Heart right ventricle (tissue), 16 donors: ENCODE measurements around the gene GOLGA2. TPM values are rescaled to one million over a fixed set of nuclear protein-coding genes. Genes with fewer than 3 reads are reported as not detected.

Experiments
- ATAC-seq, 8 donors: fragments of 200-7000 bp; cut with Tn5 transposase; one replicate each; pipeline ENCODE4 v1.9.1; 2020; ENCODE audit warnings: mild to moderate bottlenecking in 8 of 8, moderate library complexity in 8 of 8, moderate number of reproducible peaks in 1 of 8
- DNase-seq, 2 donors: peaks; one replicate each; pipeline ENCODE4 v3.0.0-alpha.2; 2020
- H3K27ac ChIP-seq, 10 donors: fragments of 200-600 bp; sonication (generic) in 2 of 10; one replicate each; pipeline versions ENCODE4 v1.5.0 to v1.8.0; 2020 to 2022; ENCODE audit warnings: mild to moderate bottlenecking in 3 of 10
- H3K27me3 ChIP-seq, 7 donors: fragments of 200-600 bp; one replicate each; pipeline ENCODE4 v1.8.0; 2021 to 2022; ENCODE audit warnings: mild to moderate bottlenecking in 2 of 7
- H3K36me3 ChIP-seq, 9 donors: fragments of 200-600 bp; sonication (generic) in 1 of 9; one replicate each; pipeline versions ENCODE4 v1.5.0 to v1.8.0; 2020 to 2022; ENCODE audit warnings: mild to moderate bottlenecking in 2 of 9
- H3K4me1 ChIP-seq, 9 donors: fragments of 200-600 bp; sonication (generic) in 1 of 9; one replicate each; pipeline versions ENCODE4 v1.5.0 to v1.8.0; 2020 to 2022; ENCODE audit warnings: mild to moderate bottlenecking in 4 of 9
- H3K4me3 ChIP-seq, 10 donors: fragments of 200-600 bp; sonication (generic) in 2 of 10; one replicate each; pipeline versions ENCODE4 v1.5.0 to v1.8.0; 2020 to 2022; ENCODE audit warnings: mild to moderate bottlenecking in 7 of 10, moderate library complexity in 2 of 10
- H3K9me3 ChIP-seq, 11 donors: fragments of 200-600 bp in 10 of 11; sonication (generic) in 2 of 11; one replicate each; pipeline versions ENCODE4 v1.5.0 to v1.8.0; 2013 to 2022; ENCODE audit warnings: mild to moderate bottlenecking in 2 of 11, control low read depth in 1 of 11, moderate library complexity in 1 of 11
- WGBS, 2 donors: extraction: QIAGEN DNeasy Blood & Tissue Kit; methylation state at CpG; one replicate each; pipeline ENCODE4 v1.1.7; 2013; ENCODE audit warnings: inconsistent platforms in 1 of 2; 5-methylcytosine and 5-hydroxymethylcytosine counted together
- intact Hi-C, 10 donors: fragments of 100-400 bp; cut with DNase I; formaldehyde crosslinking; loops; one replicate each; pipeline versions ENCODE4 v1.11.1 to v1.14.2; 2022
- polyA plus RNA-seq, 2 donors: library from polyadenylated mRNA; stranded (reverse); fragments of 200-250 nt; gene quantifications; one replicate each; pipeline ENCODE4 v1.2.3, GENCODE V29; 2013
- total RNA-seq, 10 donors: library from RNA; stranded (reverse); fragmentation: NEBNext Ultra II Directional in 3 of 10; extraction: Animal tissue kit (Norgen Biotek cat#: 25700) in 3 of 10; gene quantifications; one replicate each; pipeline versions ENCODE4 v1.2.1 to v1.2.4, GENCODE V29; 2021 to 2023
- TF ChIP-seq, protein P1 (sequence below), 9 donors: fragments of 200-600 bp; sonication (generic) in 2 of 9; IDR thresholded peaks; one replicate each; pipeline versions ENCODE4 v1.5.0 to v1.8.0; 2021 to 2022; ENCODE audit warnings: antibody characterized with exemption in 9 of 9, mild to moderate bottlenecking in 5 of 9, moderate library complexity in 1 of 9
- donor health status: Arrhythmogenic right ventricular cardiomyopathy.
- donor health status: ischemic (EF 13 %, LVEDD 7.1; RV severe dilation, severe dysfunction).
- donor health status: healthy with polysubstance abuse.
- donor health status: DM: no; HTN: yes; CAD: no.
- donor health status: DM: no; HTN: no; CAD: no.
- donor health status: ischemic (EF 25% LVEDD 6.9; RV normal size, moderate dysfunction).
- donor health status: ischemic (EF 25% LVEDD 5.7; RV mildly dilated, moderate dysfunction).
- donor health status: healthy.
- donor health status: DM: yes; HTN: yes; CAD: no.
- donor health status: Ischemic cardiomyopathy.
- donor health status: ischemic (EF 35%, LVEDD 5.7; RV mildly dilated, moderate dysfunction).
- donor health status: nonischemic (EF 11% LVEDD 7.7; RV severe dilation, severe dysfunction).
- donor health status: DM: yes; HTN: yes; CAD: no.
- donor health status: PGD.
- donor health status: ischemic (EF 29% LVEDD 5.4; RV normal size, mild dysfunction).
- donor health status: nonischemic (EF 23%, LVEDD 6.1; RV moderate dilation, normal function).

GOLGA2 gene
- total and polyA plus RNA-seq, 12 donors, result 78.0 to 101 (median 89.1) TPM

DNA sequence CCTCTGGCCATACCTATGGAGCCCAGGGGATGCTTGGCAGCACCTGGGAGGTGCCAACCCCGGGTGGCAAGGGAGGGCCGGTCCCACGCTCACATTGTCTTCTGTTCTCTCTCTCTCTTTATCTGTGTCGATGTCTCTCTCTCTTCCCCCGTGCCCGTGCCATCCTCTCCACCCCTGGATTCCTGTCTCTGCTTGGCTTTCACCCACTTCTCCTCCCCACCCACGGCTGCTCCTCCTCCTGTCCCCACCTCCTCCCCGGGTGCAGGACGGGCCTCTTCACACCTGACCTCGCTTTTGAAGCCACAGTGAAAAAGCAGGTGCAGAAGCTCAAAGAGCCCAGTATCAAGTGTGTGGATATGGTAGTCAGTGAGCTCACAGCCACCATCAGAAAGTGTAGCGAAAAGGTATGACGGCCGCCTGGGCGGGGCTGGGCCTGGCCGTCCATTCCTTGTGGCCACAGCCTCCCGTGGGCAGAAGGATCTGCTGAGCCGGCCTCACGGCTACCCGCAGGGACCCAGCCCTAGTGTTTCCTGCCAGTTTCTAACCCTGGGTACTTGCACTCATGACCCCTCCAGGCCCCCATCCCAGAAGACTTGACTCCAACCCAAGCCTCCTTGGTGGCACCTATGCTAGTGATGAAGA, 49.9 kb downstream of the GOLGA2 start:
- no peak overlapping the region for H3K27ac ChIP-seq
- ATAC-seq, result peak in 1 of 8 donors; percentile 20
- TF ChIP-seq, protein P1, sequence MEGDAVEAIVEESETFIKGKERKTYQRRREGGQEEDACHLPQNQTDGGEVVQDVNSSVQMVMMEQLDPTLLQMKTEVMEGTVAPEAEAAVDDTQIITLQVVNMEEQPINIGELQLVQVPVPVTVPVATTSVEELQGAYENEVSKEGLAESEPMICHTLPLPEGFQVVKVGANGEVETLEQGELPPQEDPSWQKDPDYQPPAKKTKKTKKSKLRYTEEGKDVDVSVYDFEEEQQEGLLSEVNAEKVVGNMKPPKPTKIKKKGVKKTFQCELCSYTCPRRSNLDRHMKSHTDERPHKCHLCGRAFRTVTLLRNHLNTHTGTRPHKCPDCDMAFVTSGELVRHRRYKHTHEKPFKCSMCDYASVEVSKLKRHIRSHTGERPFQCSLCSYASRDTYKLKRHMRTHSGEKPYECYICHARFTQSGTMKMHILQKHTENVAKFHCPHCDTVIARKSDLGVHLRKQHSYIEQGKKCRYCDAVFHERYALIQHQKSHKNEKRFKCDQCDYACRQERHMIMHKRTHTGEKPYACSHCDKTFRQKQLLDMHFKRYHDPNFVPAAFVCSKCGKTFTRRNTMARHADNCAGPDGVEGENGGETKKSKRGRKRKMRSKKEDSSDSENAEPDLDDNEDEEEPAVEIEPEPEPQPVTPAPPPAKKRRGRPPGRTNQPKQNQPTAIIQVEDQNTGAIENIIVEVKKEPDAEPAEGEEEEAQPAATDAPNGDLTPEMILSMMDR (IDR thresholded peaks at IDR 0.05), result no peak
- peaks cover 0 to 15% (median 0%) of the 10 kb centered on the region in 9 donors for H3K36me3 ChIP-seq
- no peaks in the 10 kb centered on the region for H3K9me3 ChIP-seq
- no peak overlapping the region for H3K4me3 ChIP-seq
- 81 to 84% methylated on average over 19 of the region's 19 CpGs for WGBS, 2 donors
- no peaks in the 10 kb centered on the region for H3K4me1 ChIP-seq
- no peak for DNase-seq
- intact Hi-C loops, result no loop called here
- H3K27me3 ChIP-seq, result no peaks in the 10 kb centered on the region

DNA sequence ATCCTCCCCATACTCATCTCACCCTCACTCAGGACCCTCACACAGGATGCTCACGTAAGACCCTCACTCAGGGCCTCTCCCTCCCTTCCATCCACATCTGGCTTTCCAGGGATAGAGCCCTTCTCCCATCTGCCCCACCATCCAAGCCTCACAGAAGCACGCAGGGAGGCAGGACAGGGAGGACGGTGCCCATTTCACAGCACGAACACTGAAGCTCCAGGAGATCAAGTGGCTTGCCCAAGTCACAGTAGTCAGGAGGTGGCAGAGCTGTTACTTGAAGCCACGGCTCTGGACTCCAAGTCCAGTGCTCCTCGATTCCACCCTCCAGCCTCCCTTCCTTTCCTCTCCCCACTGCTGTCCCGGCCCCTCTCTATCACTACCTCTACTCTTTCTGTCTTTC, 50.9 kb downstream of the GOLGA2 start:
- intact Hi-C loops, result loop anchor here in 1 of 10 donors (5.0 kb wide), 1 partner anchor 47 kb away; no protein-coding TSS in a partner anchor
- no peak overlapping the region for H3K4me3 ChIP-seq

DNA sequence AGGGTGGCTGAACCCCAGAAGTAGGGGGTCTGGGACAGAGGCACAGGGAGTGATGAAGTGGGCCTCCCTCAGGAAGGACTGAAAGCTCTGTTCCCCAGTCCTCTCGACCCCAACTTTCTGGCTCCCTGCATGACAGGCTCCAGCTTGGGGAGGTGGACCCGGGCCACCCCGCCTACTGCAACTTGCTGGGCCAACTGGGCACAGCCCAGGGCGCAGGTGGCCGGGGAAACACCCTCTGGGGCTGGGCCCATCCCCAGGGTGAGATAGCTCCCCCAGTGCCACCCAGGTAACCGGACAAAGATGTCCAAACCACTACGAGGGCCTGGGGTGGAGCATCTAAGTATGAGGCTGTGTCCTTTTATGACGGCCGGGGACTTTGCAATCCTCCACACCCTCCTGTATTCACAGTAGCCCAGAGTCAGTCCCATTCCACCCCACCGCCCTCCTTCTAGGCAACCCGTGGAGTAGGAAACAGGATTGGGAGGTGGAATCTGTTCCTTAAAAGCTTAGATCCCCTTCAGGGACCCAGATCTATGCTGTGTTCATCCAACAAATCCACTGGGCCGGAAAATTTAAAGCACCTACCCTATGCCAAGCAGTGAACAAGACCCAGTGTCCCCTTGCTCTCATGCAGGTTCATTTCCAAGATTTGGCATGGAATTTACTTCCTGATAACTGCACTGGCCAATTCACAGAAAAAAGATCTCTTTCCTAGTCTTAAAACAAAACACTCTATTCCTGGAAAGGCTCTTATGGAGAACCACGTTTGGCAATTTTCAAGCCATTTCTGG, 52.7 kb downstream of the GOLGA2 start:
- Histone ChIP-seq H3K4me1 (peaks cover 0 to 14% (median 10%) of the 10 kb centered on the region in 9 donors), H3K27me3 (no peaks in the 10 kb centered on the region), H3K9me3 (no peaks in the 10 kb centered on the region), H3K27ac (no peak overlapping the region), H3K4me3 (no peak overlapping the region), H3K36me3 (peaks cover 0 to 18% (median 0%) of the 10 kb centered on the region in 9 donors)
- ATAC-seq, result no peak
- intact Hi-C loops, result loop anchor here in 1 of 10 donors (5.0 kb wide), 1 partner anchor 49 kb away; no protein-coding TSS in a partner anchor
- TF ChIP-seq, protein P1 (IDR thresholded peaks at IDR 0.05), result no peak
- WGBS, 2 donors, result 91% methylated on average over 13 of the region's 13 CpGs
- no peak for DNase-seq

More for the DNA sequence above, 50.9 kb downstream of the GOLGA2 start:
- no peaks in the 10 kb centered on the region for H3K9me3 ChIP-seq
- WGBS, 2 donors, result 91 to 98% methylated on average over 7 of the region's 7 CpGs
- DNase-seq (no peak), ATAC-seq (peak in 1 of 8 donors; percentile 13)
- no peaks in the 10 kb centered on the region for H3K27me3 ChIP-seq
- H3K4me1 ChIP-seq, result no peaks in the 10 kb centered on the region
- H3K36me3 ChIP-seq, result peaks cover 0 to 18% (median 0%) of the 10 kb centered on the region in 9 donors
- TF ChIP-seq, protein P1 (IDR thresholded peaks at IDR 0.05), result no peak
- no peak overlapping the region for H3K27ac ChIP-seq

DNA sequence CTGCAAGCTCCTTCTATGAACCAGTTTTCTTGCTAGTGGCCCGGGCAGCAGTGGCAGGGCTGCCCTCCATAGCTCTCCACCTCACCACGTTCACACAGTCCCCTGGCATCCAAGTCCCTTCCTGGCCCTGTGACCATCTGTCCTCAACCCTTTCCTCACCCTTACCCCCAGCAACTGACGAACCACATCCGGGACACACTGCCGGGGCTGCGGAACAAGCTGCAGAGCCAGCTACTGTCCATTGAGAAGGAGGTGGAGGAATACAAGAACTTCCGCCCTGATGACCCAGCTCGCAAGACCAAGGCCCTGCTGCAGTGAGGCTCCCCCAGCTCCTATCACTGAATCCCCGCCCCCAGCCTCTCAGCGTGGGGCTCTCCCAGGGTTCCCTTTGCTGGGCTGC, 53.8 kb downstream of the GOLGA2 start:
- no peak overlapping the region for H3K4me3 ChIP-seq
- H3K36me3 ChIP-seq, result peaks cover 0 to 18% (median 0%) of the 10 kb centered on the region in 9 donors
- DNase-seq, result no peak
- H3K9me3 ChIP-seq, result no peaks in the 10 kb centered on the region
- peaks cover 0 to 18% (median 14%) of the 10 kb centered on the region in 9 donors for H3K4me1 ChIP-seq
- ATAC-seq, result no peak
- no peaks in the 10 kb centered on the region for H3K27me3 ChIP-seq
- intact Hi-C loops, result loop anchor here in 1 of 10 donors (5.0 kb wide), 1 partner anchor 50 kb away; no protein-coding TSS in a partner anchor
- TF ChIP-seq, protein P1 (IDR thresholded peaks at IDR 0.05), result no peak
- H3K27ac ChIP-seq, result no peak overlapping the region
- 84% methylated on average over 10 of the region's 10 CpGs for WGBS, 2 donors
